GM18870 (cell line): Measurements from ENCODE around the gene STX19.

Experiments used
- ATAC-seq: cut with Tn5 transposase; IDR thresholded peaks from one replicate; pipeline ENCODE4 v1.9.1; 2021; ENCODE audit warnings: moderate library complexity; ENCODE audit not compliant: unreplicated experiment

The STX19 gene

DNA sequence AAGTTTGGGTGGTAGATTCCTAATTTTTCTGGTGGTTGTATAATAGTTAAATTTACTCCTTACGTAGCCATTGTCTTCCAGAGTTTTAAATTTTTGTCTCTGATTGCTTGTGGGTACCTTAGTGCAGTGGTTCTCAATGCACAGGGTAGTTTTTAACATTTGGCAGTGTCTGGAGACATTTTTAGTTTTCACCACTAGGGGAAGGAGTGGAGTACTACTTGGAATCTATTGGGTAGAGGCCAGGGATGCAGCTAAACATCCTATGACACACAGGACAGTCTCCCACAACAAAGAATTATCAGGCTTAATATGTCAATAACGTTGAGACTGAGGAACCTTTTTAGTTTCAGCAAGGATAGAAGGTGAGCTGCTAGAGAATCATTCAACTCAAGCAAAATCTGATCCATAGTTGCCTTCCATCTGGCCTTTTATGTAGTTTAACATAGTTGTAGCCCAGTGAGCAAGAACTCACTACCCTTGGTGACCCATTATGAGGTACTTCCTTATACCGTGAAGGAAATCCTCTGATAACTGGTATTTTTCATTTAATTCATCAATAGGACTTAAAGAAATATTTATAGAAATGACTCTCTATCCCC is 8.6 kb upstream of the STX19 start:
- no peak for ATAC-seq

DNA sequence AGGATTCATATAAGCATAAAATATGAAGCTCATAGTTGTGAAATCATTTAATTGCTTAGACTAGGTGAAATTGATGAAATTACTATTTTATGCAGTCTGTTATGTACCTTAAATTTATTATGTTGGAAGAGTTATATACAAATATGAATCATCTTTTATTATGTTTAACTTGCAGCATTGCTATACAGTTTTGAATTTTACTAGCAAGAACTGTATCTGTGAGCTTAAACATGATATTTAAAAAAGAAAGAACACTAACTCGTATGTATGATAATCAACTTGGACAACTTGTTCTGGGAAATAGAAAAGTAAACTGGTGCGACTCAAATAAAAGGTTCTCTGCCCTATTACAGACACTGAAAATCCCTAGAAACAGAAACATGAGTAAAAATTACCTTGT is 1.8 kb downstream of the STX19 start:
- no peak for ATAC-seq

DNA sequence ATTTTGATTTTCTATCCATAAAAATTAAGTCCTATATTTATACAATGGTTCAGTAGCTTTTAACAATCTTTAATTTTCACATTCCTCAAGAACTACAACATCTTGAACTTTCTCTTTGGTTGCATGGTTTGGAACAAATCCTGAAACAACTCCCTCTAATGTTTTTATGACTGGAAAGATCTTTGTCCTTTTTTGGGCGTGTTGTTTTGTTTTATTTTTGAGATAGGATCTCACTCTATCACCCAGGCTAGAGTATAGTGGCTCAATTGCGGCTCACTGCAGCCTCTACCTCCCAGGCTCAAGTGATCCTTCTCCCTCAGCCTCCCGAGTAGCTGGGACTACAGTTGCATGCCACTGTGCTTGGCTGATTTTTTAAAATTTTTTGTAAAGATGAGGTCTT is 4.0 kb downstream of the STX19 start:
- no peak for ATAC-seq

DNA sequence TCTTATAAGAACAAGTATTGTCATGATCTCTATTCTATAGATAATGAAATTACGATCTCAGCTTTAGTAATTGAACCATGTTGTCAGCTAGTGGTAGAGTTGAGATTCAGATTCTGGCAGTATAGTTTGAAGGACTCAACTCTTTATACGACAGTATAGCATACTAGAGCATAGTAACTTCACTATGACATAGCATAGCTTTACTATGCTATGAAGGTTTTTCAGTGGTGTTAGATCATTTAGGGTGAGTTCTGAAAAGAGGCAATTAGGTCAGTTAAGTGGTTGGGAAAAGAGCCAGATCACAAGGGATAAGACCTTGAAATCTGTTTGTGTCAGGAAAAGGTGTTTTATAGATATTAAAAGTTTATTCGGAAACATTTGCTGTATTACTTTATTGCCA is 8.1 kb downstream of the STX19 start:
- no peak for ATAC-seq

DNA sequence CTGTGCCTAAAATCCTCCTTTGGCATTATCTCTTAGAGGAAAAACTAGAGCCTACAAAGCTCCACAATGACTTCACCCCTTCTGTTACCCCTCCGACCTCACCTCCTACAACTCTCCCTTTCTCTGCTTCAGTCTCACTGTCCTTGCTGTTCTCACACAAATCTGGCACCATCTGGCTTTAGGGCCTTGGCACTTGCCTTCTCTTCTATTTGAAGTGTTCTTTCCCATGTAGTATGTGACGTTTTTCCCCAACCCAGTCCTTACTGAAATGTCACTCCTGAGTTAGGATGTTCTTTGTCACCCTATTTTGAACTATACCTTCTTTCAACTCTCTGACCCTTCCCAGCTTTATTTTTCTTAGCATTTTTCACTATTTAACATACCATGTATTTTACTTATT is 8.7 kb downstream of the STX19 start:
- ATAC-seq: no peak

DNA sequence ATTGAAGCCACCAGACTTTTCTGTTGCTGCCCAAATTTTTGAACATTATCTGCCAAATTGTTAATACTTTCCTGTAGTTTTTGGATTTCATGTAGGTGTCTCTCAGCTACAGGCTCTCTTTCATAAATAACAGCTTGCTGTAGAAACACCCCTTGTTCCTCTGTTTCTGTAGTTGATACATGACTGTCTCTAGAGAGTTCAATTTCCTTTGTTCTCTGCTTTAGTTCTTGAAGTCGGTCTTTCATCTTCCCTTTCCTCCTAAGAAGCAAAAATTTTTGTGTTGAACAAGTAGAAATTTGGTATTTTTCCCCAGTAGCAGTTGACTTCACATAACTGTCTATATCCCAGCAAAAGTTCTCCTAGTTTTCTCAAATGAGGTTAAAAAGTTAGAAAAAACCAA is 13.4 kb downstream of the STX19 start:
- ATAC-seq: no peak

DNA sequence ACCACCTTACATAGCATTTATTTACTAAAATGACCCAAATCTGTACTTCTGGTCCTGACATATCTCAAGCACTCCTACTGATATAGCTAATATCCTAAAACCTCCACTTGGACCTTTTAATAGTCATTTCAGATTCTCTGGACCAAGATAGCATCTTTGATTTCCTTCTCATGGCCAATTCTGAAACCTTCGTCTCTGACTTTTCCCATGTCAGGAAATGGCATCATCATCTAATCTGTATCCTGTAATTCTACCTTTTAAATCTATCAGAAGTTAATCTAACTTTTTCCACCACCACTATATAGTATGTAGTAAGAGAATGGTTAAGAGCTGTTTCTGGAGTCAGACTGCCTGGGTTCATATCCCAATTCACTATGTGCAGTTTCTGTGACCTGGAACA is 16.2 kb downstream of the STX19 start:
- no peak for ATAC-seq

DNA sequence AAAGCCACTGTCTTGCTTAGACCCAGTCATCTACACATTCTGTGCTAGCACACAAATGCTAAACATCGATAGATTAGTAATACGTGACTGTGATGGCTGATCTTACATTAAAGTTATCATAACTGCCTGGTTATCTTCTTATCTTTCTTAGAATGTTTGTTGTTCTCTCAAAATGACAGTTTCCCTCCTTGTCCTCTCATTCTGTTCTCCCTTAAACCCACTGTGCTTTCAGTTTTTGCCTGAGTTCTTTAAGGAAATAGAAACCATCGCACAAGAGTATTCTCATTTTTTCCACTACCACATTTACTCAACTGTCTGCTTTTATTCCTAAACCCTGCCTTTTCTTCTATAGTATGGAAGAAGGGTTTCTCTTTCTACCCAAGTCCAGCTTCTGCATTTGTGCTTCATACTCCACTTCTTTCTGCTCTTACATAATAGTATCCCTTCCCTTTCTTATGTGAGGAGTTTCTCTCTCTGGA is 17.1 kb downstream of the STX19 start:
- no peak for ATAC-seq

DNA sequence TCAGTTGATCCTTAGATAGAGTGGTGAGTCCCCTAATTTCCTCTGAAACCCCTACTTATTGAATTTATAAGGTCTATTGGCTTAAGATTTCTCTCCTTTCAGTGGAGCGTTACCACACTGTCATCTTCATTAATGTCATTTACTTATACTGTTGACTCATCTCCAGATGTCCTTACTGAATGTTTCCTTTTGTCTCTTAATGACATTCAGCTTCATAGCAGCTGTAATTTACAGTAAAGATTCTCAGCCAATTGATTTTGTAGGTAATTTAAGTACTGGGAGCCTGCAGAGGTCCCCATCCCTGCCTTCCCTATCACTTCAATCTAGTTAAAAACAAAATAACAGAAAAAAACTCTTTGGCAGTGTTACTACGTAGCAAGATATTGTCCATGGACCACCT is 18.8 kb downstream of the STX19 start:
- ATAC-seq: no peak

DNA sequence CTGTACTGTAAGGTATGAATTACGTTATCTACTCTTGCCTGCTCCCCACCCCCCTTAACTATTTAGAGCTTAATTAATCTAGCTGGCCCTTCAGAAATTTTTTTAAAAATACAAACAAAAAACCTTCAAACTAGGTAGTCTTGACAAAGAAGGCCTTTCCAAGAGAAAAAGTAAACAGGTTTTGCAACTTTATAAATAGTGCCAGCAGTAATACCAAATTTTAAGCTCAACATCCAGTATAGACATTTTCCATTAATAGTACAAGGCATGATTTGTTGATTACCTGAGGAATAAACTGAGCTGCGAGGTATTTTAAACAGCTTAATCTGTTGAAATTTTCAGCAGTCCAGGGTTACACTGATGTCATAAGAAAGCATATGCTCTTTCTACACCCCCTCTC is 20.1 kb downstream of the STX19 start:
- no peak for ATAC-seq

DNA sequence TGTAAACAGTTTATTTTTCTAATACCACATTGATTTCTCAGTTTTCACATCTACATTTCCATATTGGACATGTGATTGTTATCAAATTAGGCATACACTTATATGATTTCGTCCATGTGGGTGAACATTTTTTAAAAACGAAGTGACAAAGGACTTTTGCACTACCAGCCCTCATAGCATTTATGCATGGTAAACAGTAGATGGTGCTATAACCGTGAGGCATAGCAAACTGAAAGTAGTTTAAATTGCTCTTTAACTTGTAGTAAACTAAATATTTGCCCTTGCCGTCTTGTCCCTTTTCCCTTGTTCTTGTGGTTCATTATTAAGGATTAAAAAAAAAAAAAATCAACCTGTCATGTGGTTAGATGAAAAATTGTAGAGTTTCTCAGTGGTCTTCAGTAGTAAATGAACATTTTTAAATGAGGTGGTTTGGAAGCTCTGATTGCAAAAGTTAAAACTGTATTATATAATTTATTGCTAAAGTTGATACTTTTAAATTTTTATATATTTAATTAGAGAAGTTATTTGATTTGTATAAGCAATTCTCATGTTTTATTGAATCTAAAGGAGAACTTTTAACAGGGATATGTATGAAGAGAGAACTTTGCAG is 24.0 kb downstream of the STX19 start:
- ATAC-seq: peak; percentile 95

DNA sequence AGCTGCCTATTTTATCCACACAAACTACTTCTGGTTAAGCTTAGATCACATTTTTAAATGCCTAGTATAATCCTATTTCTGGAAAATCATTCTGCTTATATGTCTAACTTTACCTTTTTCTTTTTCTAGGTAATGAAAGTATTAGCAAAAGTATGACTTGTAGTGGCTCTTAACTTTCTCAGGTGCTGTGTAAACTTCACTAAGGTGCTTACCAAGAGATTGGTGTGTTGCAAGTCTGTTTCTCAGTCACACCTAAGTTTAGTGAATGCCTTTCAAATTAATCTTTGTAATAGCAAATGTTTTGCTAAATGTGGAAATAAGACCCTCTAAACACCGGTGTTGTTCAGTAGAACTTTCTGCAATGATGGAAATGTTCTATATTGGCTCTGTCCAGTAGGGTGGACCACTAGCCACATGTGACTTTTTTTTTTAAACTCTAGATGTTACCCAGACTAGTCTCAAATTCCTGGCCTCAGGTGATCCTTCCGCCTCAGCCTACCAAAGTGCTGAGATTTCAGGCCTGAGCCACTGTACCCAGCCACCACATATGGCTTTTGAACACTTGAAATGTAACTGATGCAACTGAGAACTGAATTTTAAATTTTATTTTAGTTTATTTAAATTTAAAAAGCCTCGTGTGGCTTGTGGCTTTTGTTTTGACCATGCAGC is 26.4 kb downstream of the STX19 start:
- ATAC-seq: no peak

DNA sequence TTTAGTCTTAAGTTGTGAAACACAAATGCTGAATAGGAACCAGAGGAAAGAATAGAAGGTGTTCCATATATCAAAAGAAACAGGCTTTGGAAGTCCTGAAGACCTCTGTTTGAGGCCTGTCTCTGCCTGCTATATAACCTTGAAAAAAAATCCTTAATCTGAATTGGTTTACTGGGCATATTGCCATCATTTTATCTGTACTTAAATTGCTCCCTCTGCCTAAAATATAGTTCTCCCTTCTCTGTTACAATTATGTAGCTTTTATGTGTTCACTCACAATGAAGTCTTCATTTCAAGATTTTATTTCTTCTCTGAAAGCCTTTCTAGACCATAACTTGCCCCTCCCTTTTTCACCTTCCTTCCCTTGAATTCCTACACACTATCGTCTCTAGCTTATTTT is 27.2 kb downstream of the STX19 start:
- no peak for ATAC-seq

DNA sequence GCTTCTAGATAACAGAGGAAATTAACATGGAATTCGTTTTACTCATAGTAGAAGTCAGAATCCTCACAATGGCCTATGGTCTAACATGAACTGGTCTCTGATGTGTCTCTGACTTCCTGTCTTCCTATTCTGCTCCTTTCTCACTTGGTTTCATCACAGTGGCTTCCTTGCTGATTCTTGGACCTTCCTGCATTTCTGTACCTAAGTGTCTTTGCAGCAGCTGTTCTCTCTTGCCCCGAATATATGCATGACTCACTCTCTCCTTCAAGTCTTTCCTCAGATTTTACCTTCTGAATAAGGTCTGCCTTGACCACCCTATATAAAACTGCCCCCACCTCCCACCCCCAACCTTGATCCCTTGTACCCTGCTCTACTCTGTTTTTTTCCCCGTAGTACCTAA is 34.3 kb downstream of the STX19 start:
- no peak for ATAC-seq

DNA sequence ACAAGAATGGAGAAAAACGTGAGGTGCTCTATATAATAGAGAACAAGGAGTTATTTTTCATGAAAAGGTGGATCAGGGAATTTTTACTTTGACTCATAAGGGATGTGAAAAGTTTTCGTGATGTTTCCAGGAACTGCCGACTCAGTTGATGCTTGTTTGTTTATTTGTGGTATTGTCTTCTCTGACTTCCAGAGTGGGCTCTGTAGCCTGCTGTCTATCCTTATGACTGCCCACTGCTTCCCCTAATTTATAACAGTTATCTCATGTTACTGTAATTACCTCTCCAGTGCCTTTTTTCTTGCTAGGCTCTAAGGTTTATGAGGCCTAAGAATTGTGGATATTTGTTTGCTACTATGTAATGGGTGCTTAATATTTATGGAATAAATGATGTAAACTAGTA is 36.2 kb downstream of the STX19 start:
- ATAC-seq: no peak

DNA sequence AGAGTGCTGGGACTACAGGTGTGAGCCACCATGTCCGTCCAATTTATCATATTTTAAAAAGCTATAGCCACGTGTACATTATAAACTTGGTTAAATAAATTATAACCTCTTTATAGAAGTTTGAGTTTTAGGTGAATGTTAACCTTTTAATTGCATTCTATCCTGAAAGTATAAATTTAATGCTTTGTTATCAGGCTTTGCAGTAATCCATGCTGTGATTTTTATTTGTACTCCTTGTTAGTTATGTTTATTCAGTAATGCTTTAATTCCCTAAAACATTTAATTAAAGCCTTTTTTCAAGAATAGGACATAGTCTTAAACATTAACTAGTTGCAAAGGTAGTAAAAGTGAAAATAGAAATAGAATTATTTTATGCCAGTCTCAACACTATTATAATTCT is 36.8 kb downstream of the STX19 start:
- ATAC-seq: no peak

DNA sequence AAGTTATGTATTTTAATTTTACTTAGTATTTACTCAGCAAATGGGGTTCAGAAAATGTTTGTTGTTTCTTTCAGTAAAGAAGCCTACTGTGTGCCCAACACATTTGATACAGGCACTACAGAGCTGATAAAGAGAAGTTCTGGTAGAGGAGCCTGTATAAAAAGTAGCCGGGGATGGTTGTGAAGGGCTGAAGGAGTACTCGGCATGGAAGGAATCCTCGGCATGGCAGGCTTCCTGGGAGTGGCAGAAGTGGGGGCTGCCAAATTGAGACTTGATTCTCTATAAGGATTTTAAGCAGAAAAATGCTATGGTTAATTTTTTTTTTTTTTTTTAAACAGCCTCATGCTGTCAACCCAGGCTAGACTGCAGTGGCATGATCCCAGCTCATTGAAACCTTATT is 39.2 kb downstream of the STX19 start:
- no peak for ATAC-seq

DNA sequence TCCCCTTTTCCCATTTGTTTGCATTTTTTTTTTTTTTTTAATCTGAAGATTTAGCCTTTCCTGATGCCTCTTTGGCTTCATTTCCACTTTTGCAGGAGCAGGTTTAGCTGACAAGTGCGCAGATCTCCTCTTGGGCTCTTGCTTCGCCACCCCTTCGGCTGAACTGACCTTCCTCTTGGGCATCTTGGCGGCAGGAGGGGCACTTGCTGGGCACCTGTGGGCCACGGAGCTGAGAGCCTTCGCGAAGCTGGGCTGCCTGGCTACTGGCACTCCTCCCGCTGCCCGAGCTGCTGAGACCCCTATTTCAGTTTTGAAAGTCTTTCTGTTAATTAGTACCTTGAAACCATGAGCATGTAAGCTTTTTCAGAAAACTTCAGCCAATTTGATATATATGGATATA is 39.6 kb downstream of the STX19 start:
- ATAC-seq: no peak

DNA sequence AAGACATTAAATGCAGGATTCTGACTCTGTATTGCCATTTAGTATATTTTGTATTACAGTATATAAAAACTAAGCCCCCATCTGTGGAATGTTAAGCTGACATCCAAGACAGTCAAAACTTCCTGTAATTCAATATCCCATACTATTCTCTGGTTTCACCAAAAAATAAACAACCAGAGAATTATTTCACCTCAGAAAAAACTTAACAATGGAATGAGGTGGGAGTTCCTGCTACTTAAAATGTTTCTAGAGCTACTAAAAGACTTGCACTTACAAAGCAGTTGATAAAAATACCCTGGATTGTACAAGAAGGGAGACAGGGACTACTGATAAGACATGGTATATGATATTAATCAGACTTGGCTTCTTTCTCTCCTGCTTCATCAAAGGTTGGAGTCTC is 40.1 kb downstream of the STX19 start:
- no peak for ATAC-seq

DNA sequence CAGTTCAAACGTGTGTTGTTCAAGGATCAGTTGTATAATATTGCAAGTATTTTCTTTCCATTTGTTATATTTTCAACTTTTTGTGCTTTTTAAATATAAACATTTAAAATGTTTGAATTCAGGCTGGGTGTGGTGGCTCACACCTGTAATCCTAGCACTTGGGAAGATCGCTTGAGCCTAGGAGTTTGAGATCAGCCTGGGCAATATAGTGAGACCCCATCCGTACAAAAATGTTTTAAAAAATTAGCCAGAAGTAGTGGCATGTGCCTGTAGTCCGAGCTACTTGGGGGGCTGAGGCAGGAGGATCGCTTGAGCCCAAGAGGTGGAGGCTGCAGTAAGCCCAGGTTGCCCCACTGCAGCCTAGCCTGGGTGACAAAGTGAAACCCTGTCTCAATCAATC is 43.8 kb downstream of the STX19 start:
- no peak for ATAC-seq

DNA sequence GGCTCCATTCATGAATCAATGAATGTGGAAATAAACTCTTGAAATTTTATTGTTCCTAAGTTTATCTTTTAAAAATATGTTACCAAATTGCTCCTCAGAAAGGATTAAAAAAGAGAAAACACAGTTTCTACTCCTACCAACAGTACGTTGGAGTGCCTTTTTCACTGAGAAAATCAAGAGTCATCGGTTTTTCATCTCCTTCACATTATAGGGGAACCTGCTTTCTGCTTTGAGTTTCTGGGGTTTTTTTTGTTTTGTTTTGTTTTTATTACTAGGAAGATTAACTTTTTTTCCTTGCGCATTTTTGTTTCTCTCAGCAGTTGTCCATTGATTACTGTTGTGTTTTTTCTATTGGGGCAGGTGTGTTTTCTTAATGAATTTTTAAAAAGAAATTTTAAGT is 45.0 kb downstream of the STX19 start:
- no peak for ATAC-seq

DNA sequence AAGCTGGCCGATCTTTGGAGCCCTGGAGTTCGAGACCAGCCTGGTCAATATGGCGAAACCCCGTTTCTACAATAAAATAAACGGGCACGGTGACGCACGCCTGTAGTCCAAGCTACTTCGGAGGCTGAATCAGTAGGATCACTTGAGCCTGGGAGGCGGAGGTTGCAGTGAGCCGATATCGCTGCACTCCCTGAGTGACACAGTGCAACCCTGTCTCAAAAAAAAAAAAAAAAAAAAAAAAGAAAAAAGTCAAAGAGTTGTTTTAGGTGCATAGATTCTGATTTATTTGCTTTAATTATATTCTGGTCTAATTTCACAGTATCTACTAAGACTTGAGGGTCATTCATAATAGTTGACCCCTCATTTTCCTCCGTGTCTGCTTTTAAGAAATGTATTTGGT is 46.7 kb downstream of the STX19 start:
- ATAC-seq: no peak
